Measurements from ENCODE around the gene JPT2. TPM values are rescaled to one million over a fixed set of nuclear protein-coding genes. Genes with fewer than 3 reads are reported as not detected.

JPT2 gene
- total RNA-seq, 4 donors from 2014 or later, result 22.6 to 59.2 (median 35.0) TPM

- 88% methylated on average over 24 of the region's 31 CpGs for WGBS
- TF ChIP-seq CTCF (IDR thresholded peaks at IDR 0.05) (no peak), EP300 (IDR thresholded peaks at IDR 0.05) (no peak), POLR2A (IDR thresholded peaks at IDR 0.05) (no peak), POLR2AphosphoS5 (IDR thresholded peaks at IDR 0.05) (no peak)
- DNase-seq (ENCODE audit: low spot score in 2 of 2), result no peak
Observed at GRCh38 chr16:1746693-1747195, 68.7 kb downstream of the JPT2 start.

GRCh38 chr16:1747934-1748333, 69.9 kb downstream of the JPT2 start:
- Histone ChIP-seq H3K4me1 (no peaks in the 10 kb centered on the region), H3K4me3 (no peak overlapping the region), H3K9me3 (no peaks in the 10 kb centered on the region), H3K27ac (no peak overlapping the region), H3K36me3 (peaks cover 93% of the 10 kb centered on the region), H3K27me3 (no peaks in the 10 kb centered on the region)
- no peak for TF ChIP-seq POLR2AphosphoS5 (IDR thresholded peaks at IDR 0.05)
- TF ChIP-seq CTCF (IDR thresholded peaks at IDR 0.05), result no peak
- TF ChIP-seq POLR2A (IDR thresholded peaks at IDR 0.05), result no peak
- TF ChIP-seq EP300 (IDR thresholded peaks at IDR 0.05), result no peak
- DNase-seq (ENCODE audit: low spot score in 2 of 2), result no peak
- 82% methylated on average over 8 of the region's 11 CpGs for WGBS

More at GRCh38 chr16:1746693-1747195, 68.7 kb downstream of the JPT2 start:
- Histone ChIP-seq H3K27me3 (no peaks in the 10 kb centered on the region), H3K4me3 (no peak overlapping the region), H3K9me3 (no peaks in the 10 kb centered on the region), H3K4me1 (no peaks in the 10 kb centered on the region), H3K36me3 (peaks cover 87% of the 10 kb centered on the region), H3K27ac (no peak overlapping the region)

GRCh38 chr16:1749152-1750117, 71.4 kb downstream of the JPT2 start:
- Histone ChIP-seq H3K36me3 (peaks cover 85% of the 10 kb centered on the region), H3K4me3 (no peak overlapping the region), H3K9me3 (no peaks in the 10 kb centered on the region), H3K27ac (no peak overlapping the region), H3K27me3 (no peaks in the 10 kb centered on the region), H3K4me1 (peaks cover 3% of the 10 kb centered on the region)
- TF ChIP-seq POLR2AphosphoS5 (IDR thresholded peaks at IDR 0.05), result no peak
- TF ChIP-seq EP300 (IDR thresholded peaks at IDR 0.05), result no peak
- no peak for TF ChIP-seq CTCF (IDR thresholded peaks at IDR 0.05)
- no peak for TF ChIP-seq POLR2A (IDR thresholded peaks at IDR 0.05)
- no peak for DNase-seq (ENCODE audit: low spot score in 2 of 2)
- WGBS, result 91% methylated on average over 23 of the region's 29 CpGs

Other genes with a start within 250 kb of the JPT2 start
- gene PERCC1, start 247.2 kb upstream of the JPT2 start, total RNA-seq, result 1 to 10 TPM in 1 of 4 donors, not detected in 3; 1.3 TPM
- gene CCDC154, start 233.7 kb upstream of the JPT2 start, total RNA-seq, result 1 to 10 TPM in 1 of 4 donors, under 1 TPM in 2, not detected in 1; 0.34 to 3.5 (median 0.39) TPM
- gene CLCN7, start 203.3 kb upstream of the JPT2 start, total RNA-seq, result 100 to 1,000 TPM in 2 of 4 donors, 10 to 100 TPM in 2; 61.1 to 134 (median 100) TPM
- gene PTX4, start 189.3 kb upstream of the JPT2 start, total RNA-seq, result not detected
- gene TELO2, start 184.9 kb upstream of the JPT2 start, total RNA-seq, result 10 to 100 TPM; 28.1 to 86.1 (median 35.2) TPM
- gene TMEM204, start 144.6 kb upstream of the JPT2 start, total RNA-seq, result 10 to 100 TPM in 3 of 4 donors, 1 to 10 TPM in 1; 7.6 to 26.6 (median 18.8) TPM
- 10 to 100 TPM; 13.8 to 38.4 (median 17.0) TPM for gene IFT140, start 66.2 kb upstream of the JPT2 start, total RNA-seq
- 10 to 100 TPM; 15.7 to 39.3 (median 26.1) TPM for gene CRAMP1, start 65.9 kb upstream of the JPT2 start, total RNA-seq
- gene MAPK8IP3, start 27.9 kb downstream of the JPT2 start, total RNA-seq, result 100 to 1,000 TPM in 1 of 4 donors, 10 to 100 TPM in 3; 56.0 to 206 (median 82.1) TPM
- 100 to 1,000 TPM in 3 of 4 donors, 10 to 100 TPM in 1; 76.9 to 115 (median 103) TPM for gene NME3, start 93.3 kb downstream of the JPT2 start, total RNA-seq
- gene EME2, start 94.5 kb downstream of the JPT2 start, total RNA-seq, result 10 to 100 TPM in 2 of 4 donors, 1 to 10 TPM in 2; 9.8 to 26.3 (median 15.1) TPM
- gene MRPS34, start 94.9 kb downstream of the JPT2 start, total RNA-seq, result 10 to 100 TPM; 46.8 to 74.3 (median 64.9) TPM
- gene SPSB3, start 104.3 kb downstream of the JPT2 start, total RNA-seq, result 100 to 1,000 TPM; 124 to 205 (median 156) TPM
- gene NUBP2, start 104.7 kb downstream of the JPT2 start, total RNA-seq, result 100 to 1,000 TPM in 1 of 4 donors, 10 to 100 TPM in 3; 55.4 to 115 (median 90.8) TPM
- gene IGFALS, start 115.4 kb downstream of the JPT2 start, total RNA-seq, result 1 to 10 TPM in 2 of 4 donors, under 1 TPM in 2; 0.42 to 2.4 (median 1.1) TPM
- 10 to 100 TPM; 49.8 to 66.6 (median 51.9) TPM for gene HAGH, start 148.5 kb downstream of the JPT2 start, total RNA-seq
- gene FAHD1, start 148.9 kb downstream of the JPT2 start, total RNA-seq, result 10 to 100 TPM; 47.4 to 84.7 (median 49.1) TPM
- under 1 TPM in 2 of 4 donors, not detected in 2; 0.29 to 0.68 TPM for gene MEIOB, start 193.9 kb downstream of the JPT2 start, total RNA-seq
- 10 to 100 TPM; 28.5 to 76.7 (median 58.5) TPM for gene HS3ST6, start 240.1 kb downstream of the JPT2 start, total RNA-seq

All from suprapubic skin (tissue), 4 donors.